Measurements from ENCODE around the gene MAP3K10. TPM values are rescaled to one million over a fixed set of nuclear protein-coding genes. Genes with fewer than 3 reads are reported as not detected.

MAP3K10 gene
- total RNA-seq, 1 experiment from 2014 or later = 9.4 TPM

DNA sequence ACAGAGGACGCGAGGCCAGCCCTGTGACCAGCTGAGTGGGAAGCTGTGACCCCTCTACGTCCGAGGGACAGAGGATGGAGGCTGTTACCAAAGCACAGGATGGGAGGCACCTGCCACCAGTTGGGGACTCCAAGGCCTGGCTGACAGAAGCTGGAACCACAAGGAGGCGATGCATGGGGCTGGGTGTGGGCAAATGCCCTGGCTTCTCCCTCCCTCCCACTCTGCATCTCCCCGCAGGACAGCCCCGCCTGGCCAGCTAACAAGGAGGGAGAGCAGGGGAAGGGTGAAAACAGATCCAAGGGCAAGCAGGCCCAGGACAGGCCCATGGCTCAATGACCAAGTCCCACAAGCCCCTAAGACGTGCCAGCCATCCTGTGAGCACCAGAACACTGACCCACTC is 65.3 kb downstream of the MAP3K10 start:
- in situ Hi-C loops (cut with HindIII; ENCODE audit: low pct_unique_long_range_greater_than_20kb, low sequenced_read_pairs) = no loop called here
- DNase-seq (ENCODE audit: low read depth) = no peak

DNA sequence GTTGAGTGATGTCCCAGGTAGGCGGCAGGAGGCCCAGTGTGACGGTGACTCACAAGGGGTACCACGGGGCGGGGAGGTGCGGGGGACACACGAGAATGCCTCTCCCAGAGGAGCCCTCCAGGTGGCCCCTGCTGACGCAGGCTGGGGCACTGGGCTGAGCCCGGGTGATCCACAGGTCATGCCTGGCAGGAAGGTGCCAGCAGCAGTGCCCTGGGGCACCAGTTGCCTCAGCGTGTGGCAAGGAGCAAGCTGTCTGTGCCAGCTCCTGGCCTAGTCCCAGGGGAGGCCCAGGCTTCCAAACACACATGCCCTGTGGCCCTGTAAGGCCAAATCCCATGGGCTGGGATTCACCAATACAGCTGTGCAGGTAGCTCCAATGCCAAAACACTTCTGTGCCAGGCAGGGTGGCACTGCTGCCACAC is 65.9 kb downstream of the MAP3K10 start:
- in situ Hi-C loops (cut with HindIII; ENCODE audit: low pct_unique_long_range_greater_than_20kb, low sequenced_read_pairs) = no loop called here
- peak; percentile 49 for DNase-seq (ENCODE audit: low read depth)

GRCh38 chr19:40261631-40262030 is 70.4 kb downstream of the MAP3K10 start:
- in situ Hi-C loops (cut with HindIII; ENCODE audit: low pct_unique_long_range_greater_than_20kb, low sequenced_read_pairs) = no loop called here

DNA sequence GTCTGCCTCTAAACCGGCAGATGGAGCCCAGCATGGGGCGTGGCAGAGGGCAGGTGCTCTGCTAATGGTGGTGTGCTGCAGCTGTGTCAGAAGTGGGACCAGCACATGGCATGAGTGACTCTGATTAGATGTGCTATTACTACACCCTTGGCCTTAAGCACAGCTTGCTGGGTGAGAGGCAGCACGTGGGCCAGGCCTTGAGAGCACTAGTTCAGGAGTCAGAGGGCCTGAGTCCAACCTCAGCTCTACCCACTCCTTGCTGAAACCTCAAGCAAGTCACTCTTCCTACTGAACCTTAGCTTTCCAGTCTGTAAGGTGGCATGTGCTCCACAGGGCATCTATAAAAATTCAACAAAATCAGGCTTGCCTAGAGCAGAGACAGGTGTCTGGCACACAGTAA is 71.2 kb downstream of the MAP3K10 start:
- no peak for DNase-seq (ENCODE audit: low read depth)
- in situ Hi-C loops (cut with HindIII; ENCODE audit: low pct_unique_long_range_greater_than_20kb, low sequenced_read_pairs) = no loop called here

More at GRCh38 chr19:40261631-40262030, 70.4 kb downstream of the MAP3K10 start:
- no peak for DNase-seq (ENCODE audit: low read depth)

GRCh38 chr19:40263440-40264313 is 72.5 kb downstream of the MAP3K10 start:
- no peak for DNase-seq (ENCODE audit: low read depth)
- in situ Hi-C loops (cut with HindIII; ENCODE audit: low pct_unique_long_range_greater_than_20kb, low sequenced_read_pairs) = no loop called here

GRCh38 chr19:40264314-40265054 is 73.3 kb downstream of the MAP3K10 start:
- DNase-seq (ENCODE audit: low read depth) = no peak
- in situ Hi-C loops (cut with HindIII; ENCODE audit: low pct_unique_long_range_greater_than_20kb, low sequenced_read_pairs) = no loop called here

Other genes with a start within 250 kb of the MAP3K10 start
- gene PSMC4, start 220.3 kb upstream of the MAP3K10 start, total RNA-seq (2014; rRNA removed; shearing (Covaris generic); ENCODE audit: low replicate concordance) = 208 and 244 TPM in 2 replicates
- 3.6 and 7.0 TPM in 2 replicates for gene ZNF546, start 194.4 kb upstream of the MAP3K10 start, total RNA-seq (2014; rRNA removed; shearing (Covaris generic); ENCODE audit: low replicate concordance)
- 1.9 and 3.1 TPM in 2 replicates for gene ZNF780B, start 135.2 kb upstream of the MAP3K10 start, total RNA-seq (2014; rRNA removed; shearing (Covaris generic); ENCODE audit: low replicate concordance)
- 14.7 and 41.9 TPM in 2 replicates for gene ZNF780A, start 100.5 kb upstream of the MAP3K10 start, total RNA-seq (2014; rRNA removed; shearing (Covaris generic); ENCODE audit: low replicate concordance)
- not detected in 2 replicates for gene TTC9B, start 27.0 kb downstream of the MAP3K10 start, total RNA-seq (2014; rRNA removed; shearing (Covaris generic); ENCODE audit: low replicate concordance)
- not detected in 2 replicates for gene CCNP, start 35.3 kb downstream of the MAP3K10 start, total RNA-seq (2014; rRNA removed; shearing (Covaris generic); ENCODE audit: low replicate concordance)
- gene AKT2, start 93.9 kb downstream of the MAP3K10 start, total RNA-seq (2014; rRNA removed; shearing (Covaris generic); ENCODE audit: low replicate concordance) = 63.4 and 91.3 TPM in 2 replicates
- gene C19orf47, start 157.0 kb downstream of the MAP3K10 start, total RNA-seq (2014; rRNA removed; shearing (Covaris generic); ENCODE audit: low replicate concordance) = 14.7 and 32.8 TPM in 2 replicates
- 381 and 440 TPM in 2 replicates for gene PLD3, start 157.3 kb downstream of the MAP3K10 start, total RNA-seq (2014; rRNA removed; shearing (Covaris generic); ENCODE audit: low replicate concordance)
- not detected in 2 replicates for gene HIPK4, start 198.8 kb downstream of the MAP3K10 start, total RNA-seq (2014; rRNA removed; shearing (Covaris generic); ENCODE audit: low replicate concordance)
- gene PRX, start 222.0 kb downstream of the MAP3K10 start, total RNA-seq (2014; rRNA removed; shearing (Covaris generic); ENCODE audit: low replicate concordance) = 4.4 and 5.3 TPM in 2 replicates
- 31.7 and 35.5 TPM in 2 replicates for gene SERTAD1, start 234.6 kb downstream of the MAP3K10 start, total RNA-seq (2014; rRNA removed; shearing (Covaris generic); ENCODE audit: low replicate concordance)

All from Caki2 (cell line).